ENCODE measurements around the gene CPNE4.
A peak's percentile ranks its signal among the peaks of the same experiment; 100 is the strongest.

The CPNE4 gene

DNA sequence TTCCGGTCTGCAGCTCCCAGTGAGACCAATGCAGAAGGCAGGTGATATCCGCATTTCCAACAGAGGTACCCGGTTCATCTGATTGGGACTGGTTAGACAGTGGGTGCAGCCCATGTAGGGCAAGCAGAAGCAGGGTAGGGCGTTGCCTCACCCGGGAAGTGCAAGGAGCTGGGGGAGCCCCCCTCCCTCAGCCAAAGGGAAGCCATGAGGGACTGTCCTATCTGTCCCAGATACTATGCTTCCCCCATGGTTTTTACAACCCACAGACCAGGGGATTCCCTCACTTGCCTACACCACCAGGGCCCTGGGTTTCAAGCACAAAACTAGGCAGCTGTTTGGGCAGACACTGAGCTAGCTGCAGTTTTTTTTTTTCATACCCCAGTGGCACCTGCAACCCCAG lies 71.8 kb downstream of the CPNE4 start:
- Histone ChIP-seq H3K9me3 (ENCODE audit: control insufficient read depth, insufficient read depth, low read length) (no peaks in the 10 kb centered on the region), H3K9ac (ENCODE audit: low read depth, low read length) (0 out of 2 replicates have a peak overlapping the region, but pooled peaks have one; percentile 18), H3K36me3 (ENCODE audit: insufficient read depth, low read length) (no peaks in the 10 kb centered on the region)

DNA sequence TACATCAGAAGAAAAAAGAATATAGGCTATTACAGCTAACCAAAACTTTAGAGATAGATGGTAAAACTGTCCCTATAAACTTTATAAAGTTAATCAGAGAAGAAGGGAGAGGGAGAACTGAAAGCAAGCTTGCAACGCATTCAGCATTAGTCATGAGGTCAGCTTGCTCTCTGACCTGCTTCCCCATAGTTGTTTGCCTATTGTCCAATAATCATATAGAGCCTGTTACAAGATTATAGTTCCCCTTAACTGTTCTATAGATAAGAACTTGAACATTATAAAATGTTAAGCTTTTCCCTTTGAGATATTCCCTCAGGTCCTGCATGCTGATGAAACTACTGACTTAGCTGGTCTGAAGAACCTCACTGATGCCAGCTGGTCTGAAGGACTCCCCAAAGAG lies 74.5 kb downstream of the CPNE4 start:
- no peaks in the 10 kb centered on the region for H3K36me3 ChIP-seq (ENCODE audit: insufficient read depth, low read length)
- no peaks in the 10 kb centered on the region for H3K9me3 ChIP-seq (ENCODE audit: control insufficient read depth, insufficient read depth, low read length)
- H3K9ac ChIP-seq (ENCODE audit: low read depth, low read length), result no peak overlapping the region
- H3K4me1 ChIP-seq (ENCODE audit: insufficient read depth, low read length), result peaks cover 21% of the 10 kb centered on the region

More for the DNA sequence above, 71.8 kb downstream of the CPNE4 start:
- H3K4me1 ChIP-seq (ENCODE audit: insufficient read depth, low read length), result 0 out of 2 replicates have a peak, but pooled peaks cover 5% of the 10 kb centered on the region

DNA sequence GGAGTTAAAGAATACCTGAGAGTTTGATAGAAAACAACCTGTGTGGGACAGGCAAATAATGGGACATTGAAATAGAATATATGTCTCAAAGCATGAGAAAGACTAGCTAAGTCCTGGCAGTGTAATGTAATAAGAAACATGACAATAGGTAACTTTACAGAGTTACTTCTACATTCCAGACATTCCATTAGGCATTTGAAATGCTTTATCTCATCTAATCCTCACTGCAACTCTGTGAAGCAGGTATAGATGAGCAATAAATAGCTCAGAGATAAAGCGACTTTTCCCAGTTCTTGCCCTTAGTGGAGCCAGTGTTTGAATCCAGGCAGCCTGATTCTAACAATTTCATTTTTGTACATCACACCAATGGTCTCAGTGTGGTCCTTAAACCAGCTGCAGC lies 76.8 kb downstream of the CPNE4 start:
- Histone ChIP-seq H3K9me3 (ENCODE audit: control insufficient read depth, insufficient read depth, low read length) (no peaks in the 10 kb centered on the region), H3K36me3 (ENCODE audit: insufficient read depth, low read length) (no peaks in the 10 kb centered on the region), H3K4me1 (ENCODE audit: insufficient read depth, low read length) (peaks cover 21% of the 10 kb centered on the region), H3K9ac (ENCODE audit: low read depth, low read length) (no peak overlapping the region)

DNA sequence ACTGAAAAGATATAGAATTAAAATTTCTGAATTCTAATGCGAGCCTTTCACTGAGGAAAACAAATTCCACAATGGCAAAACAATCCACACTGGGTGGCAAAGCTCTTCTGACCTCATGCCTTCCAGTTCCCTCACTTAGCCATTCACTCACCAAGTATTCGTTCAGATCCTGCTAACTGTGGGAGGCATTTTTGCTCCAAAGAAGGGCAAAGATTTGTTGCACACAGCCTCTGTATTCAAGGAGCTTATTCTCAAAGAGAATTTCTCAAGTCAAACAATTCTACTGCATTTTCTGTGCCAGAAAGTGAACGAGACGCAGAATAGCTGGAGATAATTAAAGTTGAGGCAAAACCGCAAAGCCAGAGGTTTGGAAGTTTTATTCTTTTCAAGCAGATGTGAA lies 77.3 kb downstream of the CPNE4 start:
- no peaks in the 10 kb centered on the region for H3K9me3 ChIP-seq (ENCODE audit: control insufficient read depth, insufficient read depth, low read length)
- peaks cover 21% of the 10 kb centered on the region for H3K4me1 ChIP-seq (ENCODE audit: insufficient read depth, low read length)
- no peaks in the 10 kb centered on the region for H3K36me3 ChIP-seq (ENCODE audit: insufficient read depth, low read length)
- no peak overlapping the region for H3K9ac ChIP-seq (ENCODE audit: low read depth, low read length)

DNA sequence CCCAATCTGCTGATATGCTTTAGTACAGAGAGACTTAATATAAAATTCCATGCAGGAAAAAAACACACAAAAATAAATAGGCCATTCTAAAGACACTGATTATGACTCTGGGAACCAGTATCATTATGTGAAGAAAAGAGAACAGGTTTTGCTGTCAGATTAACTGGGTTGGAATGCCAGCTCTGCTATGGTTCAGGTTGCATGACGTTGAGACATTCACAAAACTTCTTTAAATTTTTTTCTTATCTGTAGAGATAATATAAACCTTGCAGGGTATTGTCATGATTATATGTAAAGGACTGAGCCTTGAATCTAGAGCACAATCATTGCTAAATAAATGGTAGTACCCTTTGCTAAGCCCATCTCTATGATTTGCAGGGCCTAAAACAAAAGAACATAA lies 86.0 kb downstream of the CPNE4 start:
- Histone ChIP-seq H3K9me3 (ENCODE audit: control insufficient read depth, insufficient read depth, low read length) (no peaks in the 10 kb centered on the region), H3K36me3 (ENCODE audit: insufficient read depth, low read length) (no peaks in the 10 kb centered on the region), H3K4me1 (ENCODE audit: insufficient read depth, low read length) (no peaks in the 10 kb centered on the region), H3K9ac (ENCODE audit: low read depth, low read length) (no peak overlapping the region)

DNA sequence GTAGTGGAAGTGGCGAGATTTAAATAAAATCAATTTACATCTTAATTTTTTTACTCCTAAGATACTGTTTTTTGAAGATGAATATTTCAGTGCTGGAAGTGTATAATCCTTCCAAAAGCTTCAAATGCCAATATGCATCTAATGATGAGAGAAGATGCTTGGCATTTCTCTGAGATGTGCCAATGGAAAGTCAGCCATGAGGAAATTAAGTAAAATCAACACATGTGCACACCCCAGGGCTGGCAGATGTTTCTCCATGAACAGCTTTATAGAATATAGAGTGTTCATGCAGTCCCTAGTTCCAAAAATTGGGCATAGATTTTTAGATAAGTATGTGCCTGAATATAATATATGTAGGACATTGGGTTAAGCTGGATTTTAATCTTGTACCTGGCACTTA lies 90.1 kb downstream of the CPNE4 start:
- no peaks in the 10 kb centered on the region for H3K36me3 ChIP-seq (ENCODE audit: insufficient read depth, low read length)
- H3K9me3 ChIP-seq (ENCODE audit: control insufficient read depth, insufficient read depth, low read length), result no peaks in the 10 kb centered on the region
- H3K9ac ChIP-seq (ENCODE audit: low read depth, low read length), result no peak overlapping the region
- no peaks in the 10 kb centered on the region for H3K4me1 ChIP-seq (ENCODE audit: insufficient read depth, low read length)

DNA sequence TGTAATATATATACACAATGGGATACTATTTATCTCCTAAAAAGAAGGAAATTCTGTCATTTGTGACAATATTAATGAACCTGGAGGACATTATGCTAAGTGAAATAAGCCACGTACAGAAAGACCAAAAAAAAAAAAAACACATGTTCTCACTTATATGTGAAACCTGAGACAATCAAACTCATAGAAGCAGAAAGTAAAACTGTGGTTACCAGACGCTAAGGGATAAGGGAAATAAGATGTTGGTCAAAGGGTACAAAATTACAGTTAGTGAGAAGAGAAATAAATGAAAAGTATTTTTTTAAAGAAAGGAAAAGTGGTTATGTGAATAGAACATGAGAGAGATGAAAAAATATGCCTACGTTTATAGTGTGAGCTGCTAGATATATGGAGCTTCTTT lies 101.1 kb downstream of the CPNE4 start:
- Histone ChIP-seq H3K9ac (ENCODE audit: low read depth, low read length) (no peak overlapping the region), H3K4me1 (ENCODE audit: insufficient read depth, low read length) (0 out of 2 replicates have a peak, but pooled peaks cover 1% of the 10 kb centered on the region), H3K9me3 (ENCODE audit: control insufficient read depth, insufficient read depth, low read length) (no peaks in the 10 kb centered on the region), H3K36me3 (ENCODE audit: insufficient read depth, low read length) (no peaks in the 10 kb centered on the region)

DNA sequence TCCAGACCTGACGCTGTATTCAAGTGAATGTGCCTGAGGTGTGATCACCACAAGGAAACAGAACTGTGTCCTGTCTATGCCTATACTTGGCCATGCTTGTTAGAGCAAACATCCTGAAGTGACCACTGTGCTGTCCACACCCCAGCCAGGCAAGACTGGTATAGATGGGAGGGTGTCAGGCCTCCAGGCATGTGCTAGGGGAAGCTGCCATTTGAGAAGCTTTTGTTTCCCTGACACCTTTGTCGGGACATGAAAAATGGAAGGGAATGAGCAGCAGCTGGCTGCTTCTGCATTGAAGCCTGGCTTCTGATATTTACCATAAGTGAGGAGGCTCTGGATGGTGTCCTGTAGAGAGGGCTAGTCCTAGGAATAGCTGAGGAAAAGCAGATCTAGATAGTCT lies 106.2 kb downstream of the CPNE4 start:
- Histone ChIP-seq H3K9ac (ENCODE audit: low read depth, low read length) (no peak overlapping the region), H3K36me3 (ENCODE audit: insufficient read depth, low read length) (no peaks in the 10 kb centered on the region), H3K4me1 (ENCODE audit: insufficient read depth, low read length) (peaks cover 17% of the 10 kb centered on the region), H3K9me3 (ENCODE audit: control insufficient read depth, insufficient read depth, low read length) (no peaks in the 10 kb centered on the region)

DNA sequence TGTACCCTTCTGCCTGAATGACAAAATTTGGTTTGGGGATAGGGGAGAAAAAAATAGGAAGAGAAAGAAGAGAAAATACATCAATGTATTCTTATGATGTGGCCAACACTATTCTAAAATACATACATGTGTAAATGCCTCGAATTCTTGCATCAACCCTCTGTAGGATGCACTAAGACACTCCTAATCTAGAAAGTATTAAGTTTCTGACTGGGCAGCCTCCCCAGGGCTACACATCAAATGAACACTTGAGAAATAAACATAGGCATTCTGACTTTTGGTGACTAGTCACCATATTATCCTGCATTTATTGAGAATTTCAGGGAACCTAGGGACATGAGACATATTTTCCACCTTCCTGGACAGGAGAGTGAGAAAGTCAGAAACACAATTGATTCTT lies 109.2 kb downstream of the CPNE4 start:
- Histone ChIP-seq H3K9ac (ENCODE audit: low read depth, low read length) (no peak overlapping the region), H3K4me1 (ENCODE audit: insufficient read depth, low read length) (peaks cover 17% of the 10 kb centered on the region), H3K9me3 (ENCODE audit: control insufficient read depth, insufficient read depth, low read length) (no peaks in the 10 kb centered on the region), H3K36me3 (ENCODE audit: insufficient read depth, low read length) (no peaks in the 10 kb centered on the region)

DNA sequence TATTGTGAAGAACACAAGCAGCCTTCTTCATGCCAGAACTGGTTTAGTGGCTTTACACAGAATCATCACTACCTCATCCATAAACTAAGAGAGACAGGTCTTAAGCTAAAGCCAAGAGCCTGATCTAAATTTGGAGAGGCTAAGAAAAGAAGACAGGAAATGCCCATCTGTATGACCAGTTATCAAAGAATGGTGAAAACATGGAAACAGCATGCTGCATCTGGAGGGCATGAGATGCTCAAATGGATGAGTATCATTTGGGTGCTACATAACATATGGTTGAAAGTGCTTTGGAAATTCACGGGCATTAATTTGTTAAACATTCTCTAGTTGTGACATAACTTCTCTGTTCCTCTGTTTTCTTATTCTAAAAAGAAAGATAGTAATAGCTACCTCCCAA lies 112.5 kb downstream of the CPNE4 start:
- Histone ChIP-seq H3K9me3 (ENCODE audit: control insufficient read depth, insufficient read depth, low read length) (no peaks in the 10 kb centered on the region), H3K4me1 (ENCODE audit: insufficient read depth, low read length) (peaks cover 20% of the 10 kb centered on the region), H3K9ac (ENCODE audit: low read depth, low read length) (no peak overlapping the region), H3K36me3 (ENCODE audit: insufficient read depth, low read length) (no peaks in the 10 kb centered on the region)

DNA sequence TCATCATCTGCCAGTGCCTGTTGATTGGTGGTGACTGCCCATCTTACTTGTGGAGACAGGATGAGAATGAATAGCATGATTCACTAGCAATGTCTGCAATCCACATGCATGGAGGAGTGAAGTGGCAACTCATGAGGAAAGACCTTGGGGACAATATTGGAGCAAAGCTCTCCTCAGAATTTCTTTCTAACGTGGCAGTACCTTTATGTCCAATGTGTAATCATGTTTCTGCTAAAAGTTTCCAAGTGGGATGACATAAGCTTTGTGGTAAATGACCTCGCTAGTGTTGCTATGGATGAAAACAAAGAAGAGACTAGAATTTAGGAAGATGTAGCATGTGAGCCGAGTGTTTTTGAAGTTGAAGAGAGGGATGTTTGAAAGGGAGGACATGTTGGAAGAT lies 117.8 kb downstream of the CPNE4 start:
- H3K36me3 ChIP-seq (ENCODE audit: insufficient read depth, low read length), result no peaks in the 10 kb centered on the region
- H3K9me3 ChIP-seq (ENCODE audit: control insufficient read depth, insufficient read depth, low read length), result no peaks in the 10 kb centered on the region
- H3K4me1 ChIP-seq (ENCODE audit: insufficient read depth, low read length), result peaks cover 50% of the 10 kb centered on the region

DNA sequence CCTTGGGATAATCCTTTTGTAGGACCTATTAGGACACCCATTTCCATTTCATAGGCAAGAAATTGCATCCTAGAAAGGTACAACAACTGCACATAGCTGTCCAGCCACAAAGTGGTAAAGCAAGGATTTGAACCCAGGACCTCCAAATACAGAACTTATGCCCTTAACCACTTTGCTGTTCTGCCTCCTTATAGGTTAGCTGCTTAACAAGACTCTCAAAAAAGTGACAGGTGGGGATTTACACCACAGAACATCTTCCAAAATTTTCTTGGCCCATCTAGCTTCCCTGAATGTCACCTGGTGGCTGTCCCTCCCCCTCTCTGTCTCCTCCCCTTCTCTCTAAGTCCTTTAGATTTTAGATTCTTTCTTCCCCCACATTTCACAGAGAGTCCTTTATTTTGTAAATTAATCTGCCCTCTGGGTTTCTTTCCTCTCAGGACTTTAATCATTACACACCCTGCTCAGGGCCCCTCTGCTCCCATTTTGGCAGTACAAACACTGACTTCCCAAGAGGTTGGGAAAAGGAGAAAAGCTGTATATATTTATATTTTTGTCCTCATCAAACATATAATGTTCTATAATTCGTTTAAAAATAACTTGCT lies 120.6 kb downstream of the CPNE4 start:
- H3K4me1 ChIP-seq (ENCODE audit: insufficient read depth, low read length), result peaks cover 53% of the 10 kb centered on the region
- no peaks in the 10 kb centered on the region for H3K36me3 ChIP-seq (ENCODE audit: insufficient read depth, low read length)
- H3K9ac ChIP-seq (ENCODE audit: low read depth, low read length), result no peak overlapping the region
- no peaks in the 10 kb centered on the region for H3K9me3 ChIP-seq (ENCODE audit: control insufficient read depth, insufficient read depth, low read length)

More for the DNA sequence above, 117.8 kb downstream of the CPNE4 start:
- no peak overlapping the region for H3K9ac ChIP-seq (ENCODE audit: low read depth, low read length)

DNA sequence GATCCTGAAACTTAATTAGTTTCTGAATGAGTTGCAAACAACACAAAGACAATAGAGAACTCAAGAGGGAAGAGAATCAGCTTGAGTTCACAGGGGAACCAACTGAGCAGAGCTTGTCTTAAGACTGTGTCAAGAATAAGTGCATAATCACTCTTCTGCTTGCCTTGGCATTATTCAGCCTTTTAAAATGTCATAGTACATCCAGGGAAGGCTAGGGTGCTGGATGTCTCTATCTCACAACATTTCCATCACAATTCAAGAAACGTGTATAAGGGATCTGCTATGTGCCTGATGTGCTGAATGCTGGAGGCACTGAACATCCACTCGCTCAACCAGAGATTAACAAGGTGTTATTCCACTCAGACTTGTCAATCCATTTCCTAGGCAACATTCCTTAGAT lies 122.6 kb downstream of the CPNE4 start:
- peaks cover 43% of the 10 kb centered on the region for H3K4me1 ChIP-seq (ENCODE audit: insufficient read depth, low read length)
- H3K36me3 ChIP-seq (ENCODE audit: insufficient read depth, low read length), result no peaks in the 10 kb centered on the region
- no peak overlapping the region for H3K9ac ChIP-seq (ENCODE audit: low read depth, low read length)
- no peaks in the 10 kb centered on the region for H3K9me3 ChIP-seq (ENCODE audit: control insufficient read depth, insufficient read depth, low read length)

DNA sequence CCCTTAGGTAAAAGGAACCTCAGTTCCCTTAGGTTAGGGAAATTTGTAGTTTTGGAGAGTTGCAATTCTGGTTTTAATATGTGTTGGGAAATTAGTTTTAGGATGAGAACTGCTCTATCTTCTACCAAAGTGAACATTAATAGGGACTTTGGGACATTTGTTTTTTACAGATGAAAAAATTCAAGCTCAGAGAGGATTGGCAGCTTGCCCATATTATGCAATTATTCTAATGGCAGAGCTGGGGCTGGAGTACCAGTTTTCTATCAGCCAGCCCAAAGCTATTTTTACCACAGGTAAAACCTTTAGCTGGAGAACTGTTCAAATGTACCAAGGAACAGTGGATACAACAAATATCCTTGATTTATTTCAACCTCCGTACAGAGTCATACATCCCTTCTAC lies 127.0 kb downstream of the CPNE4 start:
- H3K9ac ChIP-seq (ENCODE audit: low read depth, low read length), result no peak overlapping the region
- H3K9me3 ChIP-seq (ENCODE audit: control insufficient read depth, insufficient read depth, low read length), result no peaks in the 10 kb centered on the region
- H3K4me1 ChIP-seq (ENCODE audit: insufficient read depth, low read length), result peaks cover 20% of the 10 kb centered on the region
- no peaks in the 10 kb centered on the region for H3K36me3 ChIP-seq (ENCODE audit: insufficient read depth, low read length)

DNA sequence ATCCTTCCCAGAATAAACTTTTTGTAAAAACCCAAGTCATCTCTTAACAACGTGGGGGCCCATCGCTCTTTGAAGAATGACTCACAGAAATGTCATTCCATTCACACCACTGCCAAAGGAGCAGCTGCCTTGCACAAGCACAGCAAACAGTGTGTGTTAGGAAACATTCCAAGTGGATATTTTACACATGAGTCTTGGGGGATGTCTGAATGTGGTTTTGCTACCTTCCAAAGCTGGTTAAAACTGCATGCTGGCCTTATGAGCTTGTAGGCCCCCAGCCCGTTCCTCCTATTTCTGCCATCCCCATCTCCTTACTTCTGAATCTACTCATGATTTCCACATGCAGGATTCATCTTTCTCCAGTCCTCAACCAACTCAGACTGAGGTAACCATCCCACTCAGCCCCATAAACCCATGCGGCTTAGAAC lies 130.8 kb downstream of the CPNE4 start:
- Histone ChIP-seq H3K9me3 (ENCODE audit: control insufficient read depth, insufficient read depth, low read length) (no peaks in the 10 kb centered on the region), H3K36me3 (ENCODE audit: insufficient read depth, low read length) (no peaks in the 10 kb centered on the region), H3K4me1 (ENCODE audit: insufficient read depth, low read length) (peaks cover 19% of the 10 kb centered on the region; the same call in 1 of the 2 replicates), H3K9ac (ENCODE audit: low read depth, low read length) (no peak overlapping the region)
